Neural crest cell (in vitro differentiated cells): ENCODE data around the gene PRLR. TPM values are rescaled to one million over a fixed set of nuclear protein-coding genes. Genes with fewer than 3 reads are reported as not detected.

Experiments
- DNase-seq: peaks from one replicate; pipeline ENCODE4 v3.0.0; 2021; ENCODE audit warnings: low read depth, mixed read lengths, low spot score
- H3K27ac Mint-ChIP-seq: one replicate; pipeline ENCODE4 v1.8.0; 2021; ENCODE audit warnings: mild to moderate bottlenecking, mixed read lengths; ENCODE audit not compliant: unreplicated experiment
- H3K27me3 Mint-ChIP-seq: 2 replicates; pipeline ENCODE4 v1.8.0; 2021; ENCODE audit warnings: low read depth, mild to moderate bottlenecking, mixed read lengths
- H3K36me3 Mint-ChIP-seq: 2 replicates; pipeline ENCODE4 v1.8.0; 2021; ENCODE audit warnings: low read depth, mild to moderate bottlenecking, mixed read lengths
- H3K4me1 Mint-ChIP-seq: 2 replicates; pipeline ENCODE4 v1.8.0; 2021; ENCODE audit warnings: mixed read lengths
- H3K4me3 Mint-ChIP-seq: one replicate; pipeline ENCODE4 v1.8.0; 2021; ENCODE audit warnings: mild to moderate bottlenecking, mixed read lengths
- H3K9me3 Mint-ChIP-seq: 2 replicates; pipeline ENCODE4 v1.8.0; 2021; ENCODE audit warnings: mixed read lengths
- long read RNA-seq: library from polyadenylated mRNA; unstranded; transcript quantifications from one replicate; pipeline ENCODE4 v2.0.0, GENCODE V29; 2020
- total RNA-seq: library from RNA; stranded (reverse); gene quantifications from 2 replicates; pipeline ENCODE4 v1.2.1, GENCODE V29; 2021
- TF ChIP-seq, protein P1 (sequence below): fragments of 200-600 bp; sonication (generic); conservative IDR thresholded peaks from 2 replicates; pipeline ENCODE4 v1.5.0; 2021; ENCODE audit warnings: antibody characterized with exemption, mild to moderate bottlenecking

The PRLR gene
- total RNA-seq = 0.58 and 0.64 TPM in 2 replicates
- long read RNA-seq, partial matches to known transcripts = 0 of 1 reads
- long read RNA-seq, other reads (novel, unspliced or antisense) = 1 of 1 reads

DNA sequence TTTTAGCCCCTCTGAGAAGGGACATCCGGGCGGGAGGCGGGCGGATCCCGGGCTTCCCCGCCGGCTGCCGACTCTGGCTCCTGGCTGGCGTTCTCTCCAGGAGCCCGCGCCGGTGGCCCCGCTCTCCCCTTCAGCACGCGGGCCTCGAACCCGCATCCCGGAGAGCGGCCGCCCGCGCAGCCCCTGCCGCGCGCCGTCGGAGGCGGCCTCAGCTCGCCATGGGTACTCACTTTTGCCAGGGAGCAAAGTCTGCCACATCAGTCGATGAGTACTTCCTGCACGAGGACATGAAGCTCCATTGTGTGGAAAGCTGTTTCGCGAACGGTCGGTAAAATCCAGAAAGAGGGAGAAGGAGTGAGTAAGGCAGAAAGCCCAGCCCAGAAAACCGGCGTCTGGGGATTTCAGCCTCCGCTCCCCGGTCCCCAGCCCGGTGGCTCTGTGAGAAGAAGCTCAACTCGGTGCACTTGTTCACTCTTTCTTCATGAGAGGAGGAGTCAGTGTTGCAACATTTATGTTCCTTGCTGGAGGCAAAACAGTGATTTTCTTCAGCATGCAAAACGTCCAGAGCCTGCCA, at the start of gene PRLR:
TSS of gene PRLR (minus strand) at position 450 of the 574 bp plus-strand sequence. CDS start 140,867 bp downstream, outside the sequence.
- no peak for DNase-seq
- peaks cover 24% of the 10 kb centered on the region for H3K4me1 Mint-ChIP-seq
- H3K9me3 Mint-ChIP-seq = no peaks in the 10 kb centered on the region
- no peaks in the 10 kb centered on the region for H3K36me3 Mint-ChIP-seq
- H3K27me3 Mint-ChIP-seq = peaks cover 48% of the 10 kb centered on the region
- peak within 1 kb of the TSS; percentile 86 for H3K4me3 Mint-ChIP-seq
- TF ChIP-seq, protein P1, sequence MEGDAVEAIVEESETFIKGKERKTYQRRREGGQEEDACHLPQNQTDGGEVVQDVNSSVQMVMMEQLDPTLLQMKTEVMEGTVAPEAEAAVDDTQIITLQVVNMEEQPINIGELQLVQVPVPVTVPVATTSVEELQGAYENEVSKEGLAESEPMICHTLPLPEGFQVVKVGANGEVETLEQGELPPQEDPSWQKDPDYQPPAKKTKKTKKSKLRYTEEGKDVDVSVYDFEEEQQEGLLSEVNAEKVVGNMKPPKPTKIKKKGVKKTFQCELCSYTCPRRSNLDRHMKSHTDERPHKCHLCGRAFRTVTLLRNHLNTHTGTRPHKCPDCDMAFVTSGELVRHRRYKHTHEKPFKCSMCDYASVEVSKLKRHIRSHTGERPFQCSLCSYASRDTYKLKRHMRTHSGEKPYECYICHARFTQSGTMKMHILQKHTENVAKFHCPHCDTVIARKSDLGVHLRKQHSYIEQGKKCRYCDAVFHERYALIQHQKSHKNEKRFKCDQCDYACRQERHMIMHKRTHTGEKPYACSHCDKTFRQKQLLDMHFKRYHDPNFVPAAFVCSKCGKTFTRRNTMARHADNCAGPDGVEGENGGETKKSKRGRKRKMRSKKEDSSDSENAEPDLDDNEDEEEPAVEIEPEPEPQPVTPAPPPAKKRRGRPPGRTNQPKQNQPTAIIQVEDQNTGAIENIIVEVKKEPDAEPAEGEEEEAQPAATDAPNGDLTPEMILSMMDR = no peak
- H3K27ac Mint-ChIP-seq = no peak within 1 kb of the TSS

DNA sequence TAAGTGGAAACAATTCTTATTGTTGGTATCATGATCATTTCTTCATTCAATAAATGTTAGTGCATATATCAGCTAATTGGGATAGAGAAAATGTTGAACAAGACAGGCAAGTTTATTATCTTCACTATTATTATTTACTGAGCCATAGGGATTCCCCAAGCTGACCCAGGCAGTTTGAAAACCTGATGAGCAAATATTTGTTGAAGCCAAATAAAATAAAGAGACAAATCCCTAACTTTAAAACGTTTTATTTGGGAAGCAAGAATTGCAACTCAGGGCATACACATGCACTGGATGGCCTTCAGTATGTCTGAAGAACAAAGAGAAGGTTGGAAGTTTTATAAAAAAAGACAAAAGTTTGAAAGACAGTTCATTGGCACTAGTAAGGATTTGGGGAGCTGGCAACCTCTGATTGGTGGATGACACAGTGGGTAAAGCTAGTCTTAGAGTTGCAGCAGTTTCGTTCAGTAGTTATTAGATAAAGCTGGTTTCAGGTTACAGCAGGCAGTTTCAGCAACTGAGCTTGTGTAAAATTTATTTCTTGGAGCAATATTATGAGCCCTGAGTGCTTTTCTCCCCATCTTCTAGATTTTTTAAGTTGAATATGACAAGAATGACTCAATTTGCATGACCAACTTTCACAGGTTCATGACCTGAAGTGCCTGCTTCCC, 44.7 kb upstream of the PRLR start:
- TF ChIP-seq, protein P1 = no peak
- H3K9me3 Mint-ChIP-seq = peaks cover 8% of the 10 kb centered on the region
- H3K4me1 Mint-ChIP-seq = no peaks in the 10 kb centered on the region
- H3K27ac Mint-ChIP-seq = no peak overlapping the region
- no peaks in the 10 kb centered on the region for H3K27me3 Mint-ChIP-seq
- H3K4me3 Mint-ChIP-seq = no peak overlapping the region
- no peaks in the 10 kb centered on the region for H3K36me3 Mint-ChIP-seq
- no peak for DNase-seq

DNA sequence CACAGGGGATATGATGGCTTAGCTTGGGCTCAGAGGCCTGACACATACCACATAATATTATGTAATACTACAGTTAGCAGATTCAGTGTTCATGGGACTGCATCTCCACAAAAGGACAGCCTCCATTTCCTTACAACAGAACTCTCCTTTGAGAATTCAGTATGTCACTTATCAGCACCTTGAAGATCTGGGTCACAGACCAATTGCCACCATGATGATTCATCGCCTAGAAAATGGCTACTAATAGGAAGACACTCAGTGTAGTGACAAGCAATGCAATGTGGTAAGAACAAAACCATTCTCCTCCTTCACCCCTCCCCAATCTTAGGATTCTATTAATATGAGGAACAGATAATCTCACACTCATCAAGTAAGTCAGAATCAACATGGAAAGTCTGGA, 38.7 kb upstream of the PRLR start:
- DNase-seq = no peak
- Mint-ChIP-seq H3K4me1 (no peaks in the 10 kb centered on the region), H3K36me3 (no peaks in the 10 kb centered on the region), H3K27ac (peak overlapping the region; percentile 73), H3K9me3 (no peaks in the 10 kb centered on the region), H3K27me3 (no peaks in the 10 kb centered on the region), H3K4me3 (no peak overlapping the region)
- TF ChIP-seq, protein P1 = no peak

- Mint-ChIP-seq H3K9me3 (no peaks in the 10 kb centered on the region), H3K27me3 (no peaks in the 10 kb centered on the region), H3K4me3 (no peak overlapping the region), H3K27ac (no peak overlapping the region), H3K4me1 (no peaks in the 10 kb centered on the region), H3K36me3 (no peaks in the 10 kb centered on the region)
- TF ChIP-seq, protein P1 = no peak
- DNase-seq = no peak
Measured at GRCh38 chr5:35266276-35266675, 36.0 kb upstream of the PRLR start.

DNA sequence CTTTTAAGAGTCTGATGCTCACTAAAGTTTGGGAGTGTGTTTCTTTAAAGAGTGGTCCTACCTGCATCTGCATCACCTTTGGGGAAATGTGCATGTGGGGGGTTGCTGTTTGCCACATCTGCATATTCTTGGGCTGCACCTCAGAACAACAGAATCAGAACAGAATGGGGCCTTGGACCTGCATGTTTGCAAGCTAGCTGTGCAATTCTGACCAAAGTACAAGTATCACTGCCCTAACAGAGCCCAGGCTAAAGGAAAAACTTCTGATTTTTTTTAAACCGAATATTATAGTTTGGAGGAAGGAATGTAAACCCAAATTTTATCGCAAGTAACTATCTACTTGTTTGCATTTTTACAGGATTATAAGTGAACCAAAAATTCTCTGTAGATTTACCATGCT, 34.2 kb upstream of the PRLR start:
- Mint-ChIP-seq H3K4me1 (no peaks in the 10 kb centered on the region), H3K4me3 (no peak overlapping the region), H3K36me3 (peaks cover 4% of the 10 kb centered on the region), H3K9me3 (peaks cover 9% of the 10 kb centered on the region), H3K27ac (no peak overlapping the region), H3K27me3 (no peaks in the 10 kb centered on the region)
- TF ChIP-seq, protein P1 = no peak
- DNase-seq = no peak
